HEK293 (cell line): Measurements from ENCODE around the gene ABTB2.
A peak's percentile ranks its signal among the peaks of the same experiment; 100 is the strongest.

Source experiments
- CTCF ChIA-PET: fragments of 350-600 bp; formaldehyde crosslinking; extraction: SDS; loops from one replicate; lab custom pipeline; 2021; ENCODE audit warnings: antibody characterized with exemption; lab: Yijun Ruan, JAX
- POLR2A ChIA-PET: fragments of 300-600 bp; formaldehyde crosslinking; extraction: SDS; loops from one replicate; lab custom pipeline; 2020; ENCODE audit warnings: antibody characterized with exemption, inconsistent platforms; lab: Yijun Ruan, JAX
- H3K27ac ChIP-seq: fragments of 200-500 bp; sonication (Bioruptor generic); 2 replicates; pipeline ENCODE4 v1.5.1; 2014; ENCODE audit warnings: low read depth, low read length, control low read depth, inconsistent platforms; ENCODE audit errors: extremely low read depth
- H3K36me3 ChIP-seq, 2 experiments: fragments of 200-500 bp in 1 of 2; sonication (Bioruptor generic) in 1 of 2; 1 replicate in 1 of 2; 2 replicates in 1 of 2; pipeline ENCODE4 v1.5.1; 2014 to 2017; ENCODE audit warnings: inconsistent platforms in 2 of 2, low read length in 2 of 2; ENCODE audit not compliant: control insufficient read depth in 2 of 2, insufficient read depth in 1 of 2
- H3K4me1 ChIP-seq: fragments of 200-500 bp; sonication (Bioruptor generic); 2 replicates; pipeline ENCODE4 v1.5.1; 2014; ENCODE audit warnings: mild to moderate bottlenecking, low read length, inconsistent platforms; ENCODE audit not compliant: control insufficient read depth, insufficient read depth
- H3K4me3 ChIP-seq: 2 replicates; pipeline ENCODE4 v1.5.1; 2011; ENCODE audit warnings: low read depth, mild to moderate bottlenecking, control low read depth, low read length, moderate library complexity
- H3K9me3 ChIP-seq: fragments of 200-500 bp; sonication (Bioruptor generic); 2 replicates; pipeline ENCODE4 v1.5.1; 2014; ENCODE audit warnings: low read depth, low read length, inconsistent platforms; ENCODE audit not compliant: control insufficient read depth, insufficient read depth
- FEZF1 ChIP-seq: fragments of 450-650 bp; formaldehyde crosslinking; IDR thresholded peaks from 2 replicates; pipeline ENCODE4 v1.5.1; 2016; ENCODE audit warnings: missing biosample characterization, missing genetic modification characterization
- GLIS1 ChIP-seq: fragments of 450-650 bp; formaldehyde crosslinking; IDR thresholded peaks from 2 replicates; pipeline ENCODE4 v1.5.1; 2016; ENCODE audit warnings: missing biosample characterization, missing genetic modification characterization
- MEIS1 ChIP-seq: sonication (generic); formaldehyde crosslinking; IDR thresholded peaks from 2 replicates; pipeline ENCODE4 v1.8.1; 2022; ENCODE audit warnings: missing genetic modification reagents, mild to moderate bottlenecking, borderline replicate concordance
- PRDM1 ChIP-seq: fragments of 450-650 bp; formaldehyde crosslinking; IDR thresholded peaks from 2 replicates; pipeline ENCODE4; 2016; ENCODE audit warnings: missing biosample characterization, missing genetic modification characterization
- PRDM6 ChIP-seq: fragments of 450-650 bp; formaldehyde crosslinking; IDR thresholded peaks from 2 replicates; pipeline ENCODE4 v1.5.1; 2017; ENCODE audit warnings: missing biosample characterization, missing genetic modification characterization
- REPIN1 ChIP-seq: fragments of 450-650 bp; formaldehyde crosslinking; IDR thresholded peaks from 2 replicates; pipeline ENCODE4 v1.5.1; 2017; ENCODE audit warnings: missing biosample characterization, missing genetic modification characterization, low read depth
- REST ChIP-seq: fragments of 450-650 bp; formaldehyde crosslinking; IDR thresholded peaks from 2 replicates; pipeline ENCODE4 v1.5.1; 2016; ENCODE audit warnings: missing biosample characterization, missing genetic modification characterization
- SCRT2 ChIP-seq: fragments of 450-650 bp; formaldehyde crosslinking; IDR thresholded peaks from 2 replicates; pipeline ENCODE4 v1.5.1; 2016; ENCODE audit warnings: missing biosample characterization, missing genetic modification characterization
- TRIM28 ChIP-seq: IDR thresholded peaks from 2 replicates; pipeline ENCODE4 v1.6.1; 2011; ENCODE audit warnings: low read length, control low read depth, borderline replicate concordance
- ZEB2 ChIP-seq: fragments of 450-650 bp; formaldehyde crosslinking; IDR thresholded peaks from 2 replicates; pipeline ENCODE4 v1.5.1; 2016; ENCODE audit warnings: missing biosample characterization, missing genetic modification characterization
- ZFHX2 ChIP-seq: fragments of 450-650 bp; formaldehyde crosslinking; conservative IDR thresholded peaks from 2 replicates; pipeline ENCODE4 v1.5.1; 2016; ENCODE audit warnings: missing biosample characterization, missing genetic modification characterization
- ZNF121 ChIP-seq: fragments of 450-650 bp; formaldehyde crosslinking; IDR thresholded peaks from 2 replicates; pipeline ENCODE4 v1.5.1; 2016; ENCODE audit warnings: missing biosample characterization, missing genetic modification characterization
- ZNF146 ChIP-seq: fragments of 450-650 bp; formaldehyde crosslinking; IDR thresholded peaks from 2 replicates; pipeline ENCODE4 v1.5.1; 2016; ENCODE audit warnings: missing biosample characterization, missing genetic modification characterization
- ZNF239 ChIP-seq: fragments of 450-650 bp; formaldehyde crosslinking; IDR thresholded peaks from 2 replicates; pipeline ENCODE4 v1.5.1; 2016; ENCODE audit warnings: missing biosample characterization, missing genetic modification characterization
- ZNF776 ChIP-seq: fragments of 450-650 bp; formaldehyde crosslinking; IDR thresholded peaks from 2 replicates; pipeline ENCODE4 v1.5.0; 2017; ENCODE audit warnings: missing biosample characterization, missing genetic modification characterization, borderline replicate concordance
- TF ChIP-seq, protein P1 (sequence below): fragments of 450-650 bp; formaldehyde crosslinking; IDR thresholded peaks from 2 replicates; pipeline ENCODE4 v1.5.1; 2016; ENCODE audit warnings: missing biosample characterization, missing genetic modification characterization
- TF ChIP-seq, protein P2 (sequence below): fragments of 450-650 bp; formaldehyde crosslinking; IDR thresholded peaks from 2 replicates; pipeline ENCODE4; 2016; ENCODE audit warnings: missing biosample characterization, missing genetic modification characterization
- TF ChIP-seq, protein P3 (sequence below): fragments of 450-650 bp; formaldehyde crosslinking; IDR thresholded peaks from 2 replicates; pipeline ENCODE4 v1.5.1; 2017; ENCODE audit warnings: missing biosample characterization, missing genetic modification characterization

ABTB2 gene

DNA sequence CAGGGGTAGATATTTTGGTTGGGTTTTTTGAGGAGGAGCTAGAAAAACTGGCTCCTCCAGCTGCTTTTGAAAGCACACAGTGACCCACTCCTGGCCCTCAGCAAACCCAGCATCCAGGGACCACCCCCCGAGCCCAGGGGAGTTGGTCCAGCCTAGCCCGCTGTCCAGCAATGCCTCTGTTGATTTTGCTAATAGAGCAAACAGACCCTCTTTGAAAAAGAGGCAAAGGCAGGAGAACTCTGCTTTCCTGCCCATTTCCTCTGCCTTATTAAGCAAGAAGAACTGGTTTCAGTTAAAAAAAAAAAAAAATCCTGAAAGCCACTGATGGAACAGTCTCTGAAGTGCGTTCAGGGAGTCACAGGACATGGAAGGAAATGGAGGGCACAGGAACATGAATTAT, 25.3 kb downstream of the ABTB2 start:
- Histone ChIP-seq H3K9me3 (no peaks in the 10 kb centered on the region), H3K4me1 (peaks cover 17% of the 10 kb centered on the region), H3K4me3 (no peak overlapping the region), H3K27ac (no peak overlapping the region), H3K36me3 (no peaks in the 10 kb centered on the region)
- ChIA-PET POLR2A (interaction anchor here (0.6 to 1.0 kb wide), 2 partner anchors 25 to 108 kb away, joined by 3 to 4 read pairs; partner anchors contain the start of gene ABTB2), CTCF (interaction anchor here (0.9 kb wide), 1 partner anchor 14 kb away, joined by 3 read pairs; no protein-coding TSS in a partner anchor)
- TF ChIP-seq REPIN1 (tag by site-specific recombination) (no peak), ZFHX2 (tag by site-specific recombination) (no peak), REST (tag by site-specific recombination) (peak; percentile 85), ZNF121 (tag by site-specific recombination) (no peak)
- TF ChIP-seq, protein P1, sequence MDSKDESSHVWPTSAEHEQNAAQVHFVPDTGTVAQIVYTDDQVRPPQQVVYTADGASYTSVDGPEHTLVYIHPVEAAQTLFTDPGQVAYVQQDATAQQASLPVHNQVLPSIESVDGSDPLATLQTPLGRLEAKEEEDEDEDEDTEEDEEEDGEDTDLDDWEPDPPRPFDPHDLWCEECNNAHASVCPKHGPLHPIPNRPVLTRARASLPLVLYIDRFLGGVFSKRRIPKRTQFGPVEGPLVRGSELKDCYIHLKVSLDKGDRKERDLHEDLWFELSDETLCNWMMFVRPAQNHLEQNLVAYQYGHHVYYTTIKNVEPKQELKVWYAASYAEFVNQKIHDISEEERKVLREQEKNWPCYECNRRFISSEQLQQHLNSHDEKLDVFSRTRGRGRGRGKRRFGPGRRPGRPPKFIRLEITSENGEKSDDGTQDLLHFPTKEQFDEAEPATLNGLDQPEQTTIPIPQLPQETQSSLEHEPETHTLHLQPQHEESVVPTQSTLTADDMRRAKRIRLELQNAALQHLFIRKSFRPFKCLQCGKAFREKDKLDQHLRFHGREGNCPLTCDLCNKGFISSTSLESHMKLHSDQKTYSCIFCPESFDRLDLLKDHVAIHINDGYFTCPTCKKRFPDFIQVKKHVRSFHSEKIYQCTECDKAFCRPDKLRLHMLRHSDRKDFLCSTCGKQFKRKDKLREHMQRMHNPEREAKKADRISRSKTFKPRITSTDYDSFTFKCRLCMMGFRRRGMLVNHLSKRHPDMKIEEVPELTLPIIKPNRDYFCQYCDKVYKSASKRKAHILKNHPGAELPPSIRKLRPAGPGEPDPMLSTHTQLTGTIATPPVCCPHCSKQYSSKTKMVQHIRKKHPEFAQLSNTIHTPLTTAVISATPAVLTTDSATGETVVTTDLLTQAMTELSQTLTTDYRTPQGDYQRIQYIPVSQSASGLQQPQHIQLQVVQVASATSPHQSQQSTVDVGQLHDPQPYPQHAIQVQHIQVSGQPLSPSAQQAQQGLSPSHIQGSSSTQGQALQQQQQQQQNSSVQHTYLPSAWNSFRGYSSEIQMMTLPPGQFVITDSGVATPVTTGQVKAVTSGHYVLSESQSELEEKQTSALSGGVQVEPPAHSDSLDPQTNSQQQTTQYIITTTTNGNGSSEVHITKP (tag by site-specific recombination): peak; percentile 81

DNA sequence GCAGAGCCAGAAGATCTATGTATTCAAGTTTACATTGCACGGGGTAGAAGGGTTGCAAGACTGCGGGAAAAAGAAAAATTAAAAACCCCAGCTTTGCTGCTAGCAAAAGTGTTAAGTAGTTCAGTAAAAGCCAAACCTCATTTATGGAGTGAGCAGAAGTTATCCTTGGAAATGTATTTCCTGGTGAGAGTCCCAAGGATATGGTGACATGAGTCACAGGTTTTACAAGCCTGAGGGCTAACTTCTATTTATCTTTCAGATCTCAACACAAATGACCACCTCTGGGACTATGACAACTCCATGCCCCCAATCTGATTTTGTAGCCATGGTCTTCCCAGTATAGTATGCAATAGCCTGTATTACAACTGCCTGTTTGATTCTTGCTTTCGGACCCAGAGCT, 26.1 kb downstream of the ABTB2 start:
- POLR2A ChIA-PET: interaction anchor here (1.0 kb wide), 1 partner anchor 26 kb away, joined by 4 read pairs; the partner anchor contains the start of gene ABTB2
- H3K4me1 ChIP-seq: peaks cover 17% of the 10 kb centered on the region
- no peak overlapping the region for H3K4me3 ChIP-seq
- CTCF ChIA-PET: interaction anchor here (0.9 to 1.2 kb wide), 2 partner anchors 13 to 157 kb away, joined by 3 read pairs; no protein-coding TSS in a partner anchor
- H3K36me3 ChIP-seq: no peaks in the 10 kb centered on the region
- TF ChIP-seq FEZF1 (0 out of 2 replicates have a peak, but pooled peaks have one; percentile 28), ZEB2 (tag by site-specific recombination) (peak; percentile 26; the same call in 1 of the 2 replicates), GLIS1 (tag by site-specific recombination) (peak; percentile 7; the same call in 1 of the 2 replicates), PRDM1 (tag by site-specific recombination) (peak; percentile 66; the same call in 1 of the 2 replicates), PRDM6 (tag by site-specific recombination) (peak; percentile 79), ZNF776 (tag by site-specific recombination) (no peak), TRIM28 (no peak), SCRT2 (0 out of 2 replicates have a peak, but pooled peaks have one; percentile 14), ZNF146 (no peak), ZNF239 (tag by site-specific recombination) (no peak), MEIS1 (CRISPR knock-in tag) (no peak)
- TF ChIP-seq, protein P2, sequence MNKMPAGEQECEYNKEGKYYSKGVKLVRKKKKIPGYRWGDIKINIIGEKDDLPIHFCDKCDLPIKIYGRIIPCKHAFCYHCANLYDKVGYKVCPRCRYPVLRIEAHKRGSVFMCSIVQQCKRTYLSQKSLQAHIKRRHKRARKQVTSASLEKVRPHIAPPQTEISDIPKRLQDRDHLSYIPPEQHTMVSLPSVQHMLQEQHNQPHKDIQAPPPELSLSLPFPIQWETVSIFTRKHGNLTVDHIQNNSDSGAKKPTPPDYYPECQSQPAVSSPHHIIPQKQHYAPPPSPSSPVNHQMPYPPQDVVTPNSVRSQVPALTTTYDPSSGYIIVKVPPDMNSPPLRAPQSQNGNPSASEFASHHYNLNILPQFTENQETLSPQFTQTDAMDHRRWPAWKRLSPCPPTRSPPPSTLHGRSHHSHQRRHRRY (tag by site-specific recombination): no peak
- TF ChIP-seq, protein P3, sequence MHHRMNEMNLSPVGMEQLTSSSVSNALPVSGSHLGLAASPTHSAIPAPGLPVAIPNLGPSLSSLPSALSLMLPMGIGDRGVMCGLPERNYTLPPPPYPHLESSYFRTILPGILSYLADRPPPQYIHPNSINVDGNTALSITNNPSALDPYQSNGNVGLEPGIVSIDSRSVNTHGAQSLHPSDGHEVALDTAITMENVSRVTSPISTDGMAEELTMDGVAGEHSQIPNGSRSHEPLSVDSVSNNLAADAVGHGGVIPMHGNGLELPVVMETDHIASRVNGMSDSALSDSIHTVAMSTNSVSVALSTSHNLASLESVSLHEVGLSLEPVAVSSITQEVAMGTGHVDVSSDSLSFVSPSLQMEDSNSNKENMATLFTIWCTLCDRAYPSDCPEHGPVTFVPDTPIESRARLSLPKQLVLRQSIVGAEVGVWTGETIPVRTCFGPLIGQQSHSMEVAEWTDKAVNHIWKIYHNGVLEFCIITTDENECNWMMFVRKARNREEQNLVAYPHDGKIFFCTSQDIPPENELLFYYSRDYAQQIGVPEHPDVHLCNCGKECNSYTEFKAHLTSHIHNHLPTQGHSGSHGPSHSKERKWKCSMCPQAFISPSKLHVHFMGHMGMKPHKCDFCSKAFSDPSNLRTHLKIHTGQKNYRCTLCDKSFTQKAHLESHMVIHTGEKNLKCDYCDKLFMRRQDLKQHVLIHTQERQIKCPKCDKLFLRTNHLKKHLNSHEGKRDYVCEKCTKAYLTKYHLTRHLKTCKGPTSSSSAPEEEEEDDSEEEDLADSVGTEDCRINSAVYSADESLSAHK (tag by site-specific recombination): no peak
- TF ChIP-seq, all 188 proteins: peak for 6
- H3K27ac ChIP-seq: no peak overlapping the region
- H3K9me3 ChIP-seq: no peaks in the 10 kb centered on the region
